ENCODE results near the gene TEP1. TPM values are rescaled to one million over a fixed set of nuclear protein-coding genes. Genes with fewer than 3 reads are reported as not detected.

Gene TEP1
- total and polyA plus RNA-seq, 10 of the 15 experiments (the other 5 are each of a cell fraction or from before 2014, with no cell fraction given): 3.3 to 29.7 (median 16.8) TPM

DNA sequence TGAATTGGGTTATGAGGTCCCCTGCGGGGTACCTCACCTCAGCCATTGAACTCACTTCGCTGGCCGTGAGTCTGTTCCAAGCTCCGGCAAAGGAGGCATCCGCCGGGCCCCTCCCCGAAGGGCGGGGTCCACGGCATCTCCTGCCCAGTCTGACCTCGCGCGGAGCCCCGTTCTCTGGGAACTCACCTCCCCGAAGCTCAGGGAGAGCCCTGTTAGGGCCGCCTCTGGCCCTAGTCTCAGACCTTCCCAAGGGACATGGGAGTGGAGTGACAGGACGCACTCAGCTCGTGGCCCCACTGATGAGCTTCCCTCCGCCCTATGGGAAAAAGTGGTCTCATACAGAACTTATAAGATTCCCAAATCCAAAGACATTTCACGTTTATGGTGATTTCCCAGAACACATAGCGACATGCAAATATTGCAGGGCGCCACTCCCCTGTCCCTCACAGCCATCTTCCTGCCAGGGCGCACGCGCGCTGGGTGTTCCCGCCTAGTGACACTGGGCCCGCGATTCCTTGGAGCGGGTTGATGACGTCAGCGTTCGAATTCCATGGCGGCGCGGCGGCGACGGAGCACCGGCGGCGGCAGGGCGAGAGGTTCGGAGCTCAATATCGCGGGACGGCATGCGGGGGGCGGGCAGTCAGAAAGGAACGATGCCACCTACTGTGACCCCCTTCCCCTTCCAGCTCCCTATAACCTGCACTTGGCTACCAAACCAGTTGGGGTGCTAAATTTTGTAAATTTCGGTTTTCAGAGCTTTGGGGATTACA lies 70.0 kb downstream of the TEP1 start, which contains the start of gene PARP2 (continued):
- TF ChIP-seq, protein P1, sequence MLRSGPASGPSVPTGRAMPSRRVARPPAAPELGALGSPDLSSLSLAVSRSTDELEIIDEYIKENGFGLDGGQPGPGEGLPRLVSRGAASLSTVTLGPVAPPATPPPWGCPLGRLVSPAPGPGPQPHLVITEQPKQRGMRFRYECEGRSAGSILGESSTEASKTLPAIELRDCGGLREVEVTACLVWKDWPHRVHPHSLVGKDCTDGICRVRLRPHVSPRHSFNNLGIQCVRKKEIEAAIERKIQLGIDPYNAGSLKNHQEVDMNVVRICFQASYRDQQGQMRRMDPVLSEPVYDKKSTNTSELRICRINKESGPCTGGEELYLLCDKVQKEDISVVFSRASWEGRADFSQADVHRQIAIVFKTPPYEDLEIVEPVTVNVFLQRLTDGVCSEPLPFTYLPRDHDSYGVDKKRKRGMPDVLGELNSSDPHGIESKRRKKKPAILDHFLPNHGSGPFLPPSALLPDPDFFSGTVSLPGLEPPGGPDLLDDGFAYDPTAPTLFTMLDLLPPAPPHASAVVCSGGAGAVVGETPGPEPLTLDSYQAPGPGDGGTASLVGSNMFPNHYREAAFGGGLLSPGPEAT (IDR thresholded peaks at IDR 0.05; ENCODE audit: low read depth): peak; percentile 82
- TF ChIP-seq JUNB (IDR thresholded peaks at IDR 0.05): peak; percentile 43
- TF ChIP-seq RUNX3 (IDR thresholded peaks at IDR 0.05; ENCODE audit: low read length): peak; percentile 59; the same call in 1 of the 2 replicates
- no peak for TF ChIP-seq KDM1A (IDR thresholded peaks at IDR 0.05; ENCODE audit: borderline replicate concordance)
- peak; percentile 93 for TF ChIP-seq CBFB (IDR thresholded peaks at IDR 0.05; ENCODE audit: low read depth)
- TF ChIP-seq SIN3A (IDR thresholded peaks at IDR 0.05; ENCODE audit: low read depth, low read length): no peak; the same call in 1 of the 2 replicates
- TF ChIP-seq POLR2A (IDR thresholded peaks at IDR 0.05; ENCODE audit: low read depth, low read length): peak; percentile 97
- TF ChIP-seq NFYB (IDR thresholded peaks at IDR 0.05; ENCODE audit: insufficient read depth, low read depth, low read length): no peak
- TF ChIP-seq HDGF (IDR thresholded peaks at IDR 0.05): no peak
- TF ChIP-seq POLR2AphosphoS2 (IDR thresholded peaks at IDR 0.05; ENCODE audit: low read depth, low read length): peak; percentile 95; the same call in 1 of the 2 replicates
- TF ChIP-seq, protein P2, sequence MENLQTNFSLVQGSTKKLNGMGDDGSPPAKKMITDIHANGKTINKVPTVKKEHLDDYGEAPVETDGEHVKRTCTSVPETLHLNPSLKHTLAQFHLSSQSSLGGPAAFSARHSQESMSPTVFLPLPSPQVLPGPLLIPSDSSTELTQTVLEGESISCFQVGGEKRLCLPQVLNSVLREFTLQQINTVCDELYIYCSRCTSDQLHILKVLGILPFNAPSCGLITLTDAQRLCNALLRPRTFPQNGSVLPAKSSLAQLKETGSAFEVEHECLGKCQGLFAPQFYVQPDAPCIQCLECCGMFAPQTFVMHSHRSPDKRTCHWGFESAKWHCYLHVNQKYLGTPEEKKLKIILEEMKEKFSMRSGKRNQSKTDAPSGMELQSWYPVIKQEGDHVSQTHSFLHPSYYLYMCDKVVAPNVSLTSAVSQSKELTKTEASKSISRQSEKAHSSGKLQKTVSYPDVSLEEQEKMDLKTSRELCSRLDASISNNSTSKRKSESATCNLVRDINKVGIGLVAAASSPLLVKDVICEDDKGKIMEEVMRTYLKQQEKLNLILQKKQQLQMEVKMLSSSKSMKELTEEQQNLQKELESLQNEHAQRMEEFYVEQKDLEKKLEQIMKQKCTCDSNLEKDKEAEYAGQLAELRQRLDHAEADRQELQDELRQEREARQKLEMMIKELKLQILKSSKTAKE (IDR thresholded peaks at IDR 0.05; ENCODE audit: low read depth, poor library complexity, severe bottlenecking): no peak
- TF ChIP-seq KLF5 (IDR thresholded peaks at IDR 0.05; ENCODE audit: partially characterized antibody): peak; percentile 80
- TF ChIP-seq SREBF2 (IDR thresholded peaks at IDR 0.05; ENCODE audit: low read length): peak; percentile 92
- TF ChIP-seq STAT3 (IDR thresholded peaks at IDR 0.05; ENCODE audit: low read depth, low read length): no peak
- peak; percentile 98 for TF ChIP-seq SMAD5 (IDR thresholded peaks at IDR 0.05; ENCODE audit: low read depth)
- peak; percentile 77 for TF ChIP-seq GATAD2B (conservative IDR thresholded peaks at IDR 0.05; ENCODE audit: low read depth)
- TF ChIP-seq NRF1 (conservative IDR thresholded peaks at IDR 0.05; ENCODE audit: low read depth, low read length): peak; percentile 65
- peak; percentile 25; the same call in 1 of the 2 replicates for TF ChIP-seq SMARCA5 (IDR thresholded peaks at IDR 0.05)
- TF ChIP-seq PAX8 (IDR thresholded peaks at IDR 0.05): no peak
- TF ChIP-seq NR2F1 (conservative IDR thresholded peaks at IDR 0.05): peak; percentile 86
- TF ChIP-seq, protein P3, sequence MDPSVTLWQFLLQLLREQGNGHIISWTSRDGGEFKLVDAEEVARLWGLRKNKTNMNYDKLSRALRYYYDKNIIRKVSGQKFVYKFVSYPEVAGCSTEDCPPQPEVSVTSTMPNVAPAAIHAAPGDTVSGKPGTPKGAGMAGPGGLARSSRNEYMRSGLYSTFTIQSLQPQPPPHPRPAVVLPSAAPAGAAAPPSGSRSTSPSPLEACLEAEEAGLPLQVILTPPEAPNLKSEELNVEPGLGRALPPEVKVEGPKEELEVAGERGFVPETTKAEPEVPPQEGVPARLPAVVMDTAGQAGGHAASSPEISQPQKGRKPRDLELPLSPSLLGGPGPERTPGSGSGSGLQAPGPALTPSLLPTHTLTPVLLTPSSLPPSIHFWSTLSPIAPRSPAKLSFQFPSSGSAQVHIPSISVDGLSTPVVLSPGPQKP (IDR thresholded peaks at IDR 0.05; ENCODE audit: low read depth, low read length): no peak
- TF ChIP-seq, protein P4, sequence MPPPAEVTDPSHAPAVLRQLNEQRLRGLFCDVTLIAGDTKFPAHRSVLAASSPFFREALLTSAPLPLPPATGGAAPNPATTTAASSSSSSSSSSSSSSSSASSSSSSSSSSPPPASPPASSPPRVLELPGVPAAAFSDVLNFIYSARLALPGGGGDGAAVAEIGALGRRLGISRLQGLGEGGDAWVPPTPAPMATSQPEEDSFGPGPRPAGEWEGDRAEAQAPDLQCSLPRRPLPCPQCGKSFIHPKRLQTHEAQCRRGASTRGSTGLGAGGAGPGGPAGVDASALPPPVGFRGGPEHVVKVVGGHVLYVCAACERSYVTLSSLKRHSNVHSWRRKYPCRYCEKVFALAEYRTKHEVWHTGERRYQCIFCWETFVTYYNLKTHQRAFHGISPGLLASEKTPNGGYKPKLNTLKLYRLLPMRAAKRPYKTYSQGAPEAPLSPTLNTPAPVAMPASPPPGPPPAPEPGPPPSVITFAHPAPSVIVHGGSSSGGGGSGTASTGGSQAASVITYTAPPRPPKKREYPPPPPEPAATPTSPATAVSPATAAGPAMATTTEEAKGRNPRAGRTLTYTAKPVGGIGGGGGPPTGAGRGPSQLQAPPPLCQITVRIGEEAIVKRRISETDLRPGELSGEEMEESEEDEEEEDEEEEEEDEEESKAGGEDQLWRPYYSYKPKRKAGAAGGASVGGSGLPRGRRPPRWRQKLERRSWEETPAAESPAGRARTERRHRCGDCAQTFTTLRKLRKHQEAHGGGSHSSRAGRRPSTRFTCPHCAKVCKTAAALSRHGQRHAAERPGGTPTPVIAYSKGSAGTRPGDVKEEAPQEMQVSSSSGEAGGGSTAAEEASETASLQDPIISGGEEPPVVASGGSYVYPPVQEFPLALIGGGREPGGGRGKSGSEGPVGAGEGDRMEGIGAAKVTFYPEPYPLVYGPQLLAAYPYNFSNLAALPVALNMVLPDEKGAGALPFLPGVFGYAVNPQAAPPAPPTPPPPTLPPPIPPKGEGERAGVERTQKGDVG (CRISPR knock-in tag; IDR thresholded peaks at IDR 0.05): peak; percentile 61; the same call in 1 of the 2 replicates
- TF ChIP-seq ZNF207 (IDR thresholded peaks at IDR 0.05; ENCODE audit: borderline replicate concordance): peak; percentile 98
- TF ChIP-seq CBX5 (IDR thresholded peaks at IDR 0.05; ENCODE audit: low read depth): peak; percentile 87; the same call in 1 of the 2 replicates
- TF ChIP-seq RELA (IDR thresholded peaks at IDR 0.05; ENCODE audit: borderline replicate concordance, partially characterized antibody): peak; percentile 78
